ENCODE measurements around the gene ACP7.

Gene ACP7

DNA sequence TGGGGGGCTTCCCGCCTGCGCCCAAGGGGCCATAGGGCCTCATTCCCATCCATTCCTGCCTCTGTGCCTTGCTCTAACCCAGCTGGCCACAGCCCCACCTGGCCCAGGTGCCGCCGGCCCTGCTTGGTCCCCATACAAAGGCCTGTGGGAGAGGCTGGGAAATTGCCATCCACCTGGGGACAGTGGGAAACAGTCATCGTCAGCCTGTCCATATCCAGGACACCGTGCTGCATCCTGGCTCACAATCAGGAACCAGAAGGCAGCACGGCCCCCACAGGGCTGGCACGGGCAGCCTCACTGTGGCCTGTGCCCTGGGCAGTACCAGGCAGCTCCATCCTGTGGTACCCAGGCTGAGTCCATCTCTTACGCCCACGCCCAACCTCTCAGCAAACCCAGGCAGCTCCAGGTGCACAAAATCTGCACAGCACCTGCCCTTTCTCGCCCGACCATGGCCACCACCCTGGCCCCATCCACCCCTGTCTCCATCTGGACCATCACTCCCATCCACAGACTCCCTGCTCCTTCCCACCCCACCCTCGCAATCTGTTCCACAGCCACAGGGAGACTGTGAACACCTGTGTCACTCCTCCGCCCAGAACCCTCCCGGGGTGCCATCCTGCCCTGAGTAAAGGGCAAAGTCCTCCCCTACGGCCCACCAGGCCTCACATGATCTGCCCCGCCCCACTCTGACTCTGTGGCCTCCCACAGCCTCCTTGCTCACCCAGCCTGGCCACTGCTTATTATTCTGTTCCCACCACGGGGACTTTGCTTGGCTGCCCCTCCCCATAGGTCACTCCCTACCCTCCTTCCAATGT lies 30.7 kb upstream of the ACP7 start:
- TF ChIP-seq POLR2AphosphoS5 (IDR thresholded peaks at IDR 0.05; ENCODE audit: low read depth, low read length) (no peak), TAF1 (IDR thresholded peaks at IDR 0.05; ENCODE audit: borderline replicate concordance, insufficient read depth, low read length) (no peak), SIN3A (IDR thresholded peaks at IDR 0.05; ENCODE audit: borderline replicate concordance, insufficient read depth, low read length) (no peak), FOXP2 (optimal IDR thresholded peaks at IDR 0.05; ENCODE audit: borderline replicate concordance, extremely low read depth, extremely low read length, insufficient read depth) (no peak)
- TF ChIP-seq, protein P1, sequence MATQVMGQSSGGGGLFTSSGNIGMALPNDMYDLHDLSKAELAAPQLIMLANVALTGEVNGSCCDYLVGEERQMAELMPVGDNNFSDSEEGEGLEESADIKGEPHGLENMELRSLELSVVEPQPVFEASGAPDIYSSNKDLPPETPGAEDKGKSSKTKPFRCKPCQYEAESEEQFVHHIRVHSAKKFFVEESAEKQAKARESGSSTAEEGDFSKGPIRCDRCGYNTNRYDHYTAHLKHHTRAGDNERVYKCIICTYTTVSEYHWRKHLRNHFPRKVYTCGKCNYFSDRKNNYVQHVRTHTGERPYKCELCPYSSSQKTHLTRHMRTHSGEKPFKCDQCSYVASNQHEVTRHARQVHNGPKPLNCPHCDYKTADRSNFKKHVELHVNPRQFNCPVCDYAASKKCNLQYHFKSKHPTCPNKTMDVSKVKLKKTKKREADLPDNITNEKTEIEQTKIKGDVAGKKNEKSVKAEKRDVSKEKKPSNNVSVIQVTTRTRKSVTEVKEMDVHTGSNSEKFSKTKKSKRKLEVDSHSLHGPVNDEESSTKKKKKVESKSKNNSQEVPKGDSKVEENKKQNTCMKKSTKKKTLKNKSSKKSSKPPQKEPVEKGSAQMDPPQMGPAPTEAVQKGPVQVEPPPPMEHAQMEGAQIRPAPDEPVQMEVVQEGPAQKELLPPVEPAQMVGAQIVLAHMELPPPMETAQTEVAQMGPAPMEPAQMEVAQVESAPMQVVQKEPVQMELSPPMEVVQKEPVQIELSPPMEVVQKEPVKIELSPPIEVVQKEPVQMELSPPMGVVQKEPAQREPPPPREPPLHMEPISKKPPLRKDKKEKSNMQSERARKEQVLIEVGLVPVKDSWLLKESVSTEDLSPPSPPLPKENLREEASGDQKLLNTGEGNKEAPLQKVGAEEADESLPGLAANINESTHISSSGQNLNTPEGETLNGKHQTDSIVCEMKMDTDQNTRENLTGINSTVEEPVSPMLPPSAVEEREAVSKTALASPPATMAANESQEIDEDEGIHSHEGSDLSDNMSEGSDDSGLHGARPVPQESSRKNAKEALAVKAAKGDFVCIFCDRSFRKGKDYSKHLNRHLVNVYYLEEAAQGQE (IDR thresholded peaks at IDR 0.05; ENCODE audit: insufficient read depth in 1 of 2, low read depth in 2 of 2, low read length in 2 of 2), result no peak

DNA sequence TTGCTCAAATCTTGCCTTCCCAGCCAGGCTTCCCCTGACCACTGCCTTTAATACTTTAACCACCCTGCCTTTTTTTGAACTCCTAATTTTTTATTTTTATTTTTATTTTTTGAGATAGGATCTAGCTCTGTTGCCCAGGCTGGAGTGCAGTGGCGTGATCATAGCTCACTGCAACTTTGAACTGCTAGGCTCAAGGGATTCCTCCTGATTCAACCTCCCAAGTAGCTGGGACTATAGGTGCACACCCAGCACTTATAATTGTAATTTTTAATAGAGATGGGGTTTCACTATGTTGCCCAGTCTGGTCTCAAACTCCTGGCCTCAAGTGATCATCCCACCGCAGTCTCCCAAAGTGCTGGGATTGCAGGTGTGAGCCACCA lies 30.1 kb upstream of the ACP7 start:
- no peak for TF ChIP-seq TAF1 (IDR thresholded peaks at IDR 0.05; ENCODE audit: borderline replicate concordance, insufficient read depth, low read length)

DNA sequence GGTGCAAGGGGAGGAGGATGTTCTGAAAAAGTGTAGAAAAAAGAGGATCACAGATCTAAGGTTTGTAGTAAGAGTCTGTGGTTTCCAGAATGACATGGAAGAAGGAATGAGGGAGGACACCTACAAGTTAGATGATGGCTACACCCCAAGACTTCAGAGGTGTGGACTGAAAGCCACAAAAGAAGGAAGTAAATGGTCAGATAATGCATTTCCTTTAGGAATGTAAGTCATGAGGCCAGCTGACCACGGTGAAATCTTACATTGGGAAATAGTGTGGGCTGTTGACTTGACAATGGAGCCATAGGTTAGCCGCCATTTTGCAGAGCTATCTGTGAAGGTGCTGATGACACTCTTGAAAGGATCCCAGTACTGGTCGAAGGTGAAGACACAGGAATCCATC lies 26.6 kb upstream of the ACP7 start:
- TF ChIP-seq TAF1 (IDR thresholded peaks at IDR 0.05; ENCODE audit: borderline replicate concordance, insufficient read depth, low read length) (no peak), SIN3A (IDR thresholded peaks at IDR 0.05; ENCODE audit: borderline replicate concordance, insufficient read depth, low read length) (no peak), FOXP2 (optimal IDR thresholded peaks at IDR 0.05; ENCODE audit: borderline replicate concordance, extremely low read depth, extremely low read length, insufficient read depth) (no peak), POLR2AphosphoS5 (IDR thresholded peaks at IDR 0.05; ENCODE audit: low read depth, low read length) (no peak)
- TF ChIP-seq, protein P1 (IDR thresholded peaks at IDR 0.05; ENCODE audit: insufficient read depth in 1 of 2, low read depth in 2 of 2, low read length in 2 of 2), result no peak

DNA sequence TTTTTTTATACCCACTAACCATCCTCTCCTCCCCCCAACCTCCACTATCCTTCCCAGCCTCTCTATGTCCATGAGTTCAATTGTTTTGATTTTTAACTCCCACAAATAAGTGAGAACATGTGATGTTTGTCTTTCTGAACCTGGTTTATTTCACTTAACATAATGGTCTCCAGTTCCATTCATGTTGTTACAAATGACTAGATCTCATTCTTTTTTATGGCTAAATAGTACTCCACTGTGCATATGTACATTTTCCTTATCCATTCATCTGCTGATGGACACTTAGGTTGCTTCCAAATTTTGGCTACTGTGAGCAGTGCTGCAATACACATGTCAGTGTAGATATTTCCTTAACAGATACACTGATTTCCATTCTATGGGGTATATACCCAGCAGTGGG lies 24.9 kb upstream of the ACP7 start:
- TF ChIP-seq TAF1 (IDR thresholded peaks at IDR 0.05; ENCODE audit: borderline replicate concordance, insufficient read depth, low read length) (no peak), SIN3A (IDR thresholded peaks at IDR 0.05; ENCODE audit: borderline replicate concordance, insufficient read depth, low read length) (no peak), FOXP2 (optimal IDR thresholded peaks at IDR 0.05; ENCODE audit: borderline replicate concordance, extremely low read depth, extremely low read length, insufficient read depth) (no peak), POLR2AphosphoS5 (IDR thresholded peaks at IDR 0.05; ENCODE audit: low read depth, low read length) (no peak)
- TF ChIP-seq, protein P1 (IDR thresholded peaks at IDR 0.05; ENCODE audit: insufficient read depth in 1 of 2, low read depth in 2 of 2, low read length in 2 of 2), result no peak

DNA sequence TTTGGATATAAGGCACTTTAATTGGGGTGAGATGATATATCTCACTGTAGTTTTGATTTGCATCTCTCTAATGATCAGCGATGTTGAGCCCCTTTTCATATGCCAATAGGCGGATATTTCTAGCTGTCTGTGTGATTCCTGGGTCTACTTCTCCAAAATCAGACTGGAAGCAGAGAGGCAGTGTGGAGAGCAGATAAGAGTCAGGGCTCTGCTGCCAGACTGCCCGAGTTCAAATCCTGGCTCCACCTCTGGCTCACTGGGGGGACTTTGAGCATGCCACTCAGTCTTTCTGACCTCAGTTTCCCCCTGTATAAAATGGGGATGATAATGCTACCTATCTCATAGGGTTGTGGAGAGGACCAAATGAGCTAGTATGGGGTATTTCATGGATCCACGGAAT lies 24.0 kb upstream of the ACP7 start:
- TF ChIP-seq, protein P1 (IDR thresholded peaks at IDR 0.05; ENCODE audit: insufficient read depth in 1 of 2, low read depth in 2 of 2, low read length in 2 of 2), result no peak
- TF ChIP-seq TAF1 (IDR thresholded peaks at IDR 0.05; ENCODE audit: borderline replicate concordance, insufficient read depth, low read length), result no peak
- TF ChIP-seq POLR2AphosphoS5 (IDR thresholded peaks at IDR 0.05; ENCODE audit: low read depth, low read length), result no peak
- no peak for TF ChIP-seq SIN3A (IDR thresholded peaks at IDR 0.05; ENCODE audit: borderline replicate concordance, insufficient read depth, low read length)
- TF ChIP-seq FOXP2 (optimal IDR thresholded peaks at IDR 0.05; ENCODE audit: borderline replicate concordance, extremely low read depth, extremely low read length, insufficient read depth), result no peak

All from PFSK-1 (cell line).